Hepatocyte (in vitro differentiated cells): ENCODE results near the gene ADAMTS3.

Experiments used
- EZH2 ChIP-seq: fragments of 200-600 bp; sonication (generic); IDR thresholded peaks from 2 replicates; pipeline ENCODE4 v1.6.1; 2016; ENCODE audit warnings: antibody characterized with exemption, mild to moderate bottlenecking, borderline replicate concordance
- TF ChIP-seq, protein P1 (sequence below): fragments of 200-600 bp; sonication (generic); IDR thresholded peaks from 2 replicates; pipeline ENCODE4 v1.5.1; 2016; ENCODE audit warnings: antibody characterized with exemption, mild to moderate bottlenecking; ENCODE audit not compliant: poor library complexity

- TF ChIP-seq, protein P1, sequence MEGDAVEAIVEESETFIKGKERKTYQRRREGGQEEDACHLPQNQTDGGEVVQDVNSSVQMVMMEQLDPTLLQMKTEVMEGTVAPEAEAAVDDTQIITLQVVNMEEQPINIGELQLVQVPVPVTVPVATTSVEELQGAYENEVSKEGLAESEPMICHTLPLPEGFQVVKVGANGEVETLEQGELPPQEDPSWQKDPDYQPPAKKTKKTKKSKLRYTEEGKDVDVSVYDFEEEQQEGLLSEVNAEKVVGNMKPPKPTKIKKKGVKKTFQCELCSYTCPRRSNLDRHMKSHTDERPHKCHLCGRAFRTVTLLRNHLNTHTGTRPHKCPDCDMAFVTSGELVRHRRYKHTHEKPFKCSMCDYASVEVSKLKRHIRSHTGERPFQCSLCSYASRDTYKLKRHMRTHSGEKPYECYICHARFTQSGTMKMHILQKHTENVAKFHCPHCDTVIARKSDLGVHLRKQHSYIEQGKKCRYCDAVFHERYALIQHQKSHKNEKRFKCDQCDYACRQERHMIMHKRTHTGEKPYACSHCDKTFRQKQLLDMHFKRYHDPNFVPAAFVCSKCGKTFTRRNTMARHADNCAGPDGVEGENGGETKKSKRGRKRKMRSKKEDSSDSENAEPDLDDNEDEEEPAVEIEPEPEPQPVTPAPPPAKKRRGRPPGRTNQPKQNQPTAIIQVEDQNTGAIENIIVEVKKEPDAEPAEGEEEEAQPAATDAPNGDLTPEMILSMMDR = no peak
- TF ChIP-seq EZH2 = no peak
Measured at GRCh38 chr4:72587334-72587733, 18.3 kb upstream of the ADAMTS3 start.
